MM.1S (cell line): ENCODE data around the gene FBP2.
A peak's percentile ranks its signal among the peaks of the same experiment; 100 is the strongest.

Source experiments
- DNase-seq: peaks from one replicate; pipeline ENCODE4 v3.0.0-alpha.2; 2015
- H2AFZ ChIP-seq: fragments of 300-600 bp; sonication (generic); 2 replicates; pipeline ENCODE4 v1.6.0; 2016; ENCODE audit warnings: antibody characterized with exemption, low read length
- H3F3A ChIP-seq: fragments of 300-600 bp; sonication (generic); 2 replicates; pipeline ENCODE4 v1.6.1; 2016; ENCODE audit warnings: mild to moderate bottlenecking, antibody characterized with exemption, low read length, moderate library complexity, mixed read lengths; ENCODE audit not compliant: insufficient read depth
- H3K27ac ChIP-seq: fragments of 300-600 bp; sonication (generic); 2 replicates; pipeline ENCODE4 v1.5.1; 2016; ENCODE audit warnings: mild to moderate bottlenecking, low read length
- H3K27me3 ChIP-seq: fragments of 300-600 bp; sonication (generic); replicated peaks from 2 replicates; pipeline ENCODE4 v1.6.0; 2016; ENCODE audit warnings: low read length; ENCODE audit not compliant: insufficient read depth
- H3K36me3 ChIP-seq: fragments of 300-600 bp; sonication (generic); replicated peaks from 2 replicates; pipeline ENCODE4 v1.6.1; 2016; ENCODE audit warnings: mild to moderate bottlenecking, low read length, mixed read lengths; ENCODE audit not compliant: insufficient read depth
- H3K4me1 ChIP-seq: fragments of 300-600 bp; sonication (generic); 2 replicates; pipeline ENCODE4 v1.6.1; 2016; ENCODE audit warnings: low read length, mixed read lengths
- H3K4me2 ChIP-seq: fragments of 300-600 bp; sonication (generic); 2 replicates; pipeline ENCODE4 v1.6.0; 2016; ENCODE audit warnings: low read depth, low read length
- H3K4me3 ChIP-seq: fragments of 300-600 bp; sonication (generic); 2 replicates; pipeline ENCODE4 v1.5.1; 2016; ENCODE audit warnings: low read length, mixed read lengths
- H3K79me2 ChIP-seq: fragments of 300-600 bp; sonication (generic); 2 replicates; pipeline ENCODE4 v1.6.1; 2016; ENCODE audit warnings: mixed run types, low read length, mixed read lengths
- H3K9ac ChIP-seq: fragments of 300-600 bp; sonication (generic); 2 replicates; pipeline ENCODE4 v1.6.1; 2016; ENCODE audit warnings: low read length, mixed read lengths
- H3K9me2 ChIP-seq: fragments of 300-600 bp; sonication (generic); replicated peaks from 2 replicates; pipeline ENCODE4 v1.6.1; 2016; ENCODE audit warnings: mild to moderate bottlenecking, low read length, mixed read lengths; ENCODE audit not compliant: insufficient read depth
- H3K9me3 ChIP-seq: fragments of 300-600 bp; sonication (generic); replicated peaks from 2 replicates; pipeline ENCODE4 v1.6.1; 2016; ENCODE audit warnings: mild to moderate bottlenecking, low read length, mixed read lengths; ENCODE audit not compliant: insufficient read depth
- H4K20me1 ChIP-seq: fragments of 300-600 bp; sonication (generic); 2 replicates; pipeline ENCODE4 v1.6.1; 2016; ENCODE audit warnings: mild to moderate bottlenecking, low read length, moderate library complexity, mixed read lengths; ENCODE audit not compliant: insufficient read depth
- CTCF ChIP-seq: fragments of 300-600 bp; sonication (generic); IDR thresholded peaks from 2 replicates; pipeline ENCODE4 v1.5.1; 2016; ENCODE audit warnings: antibody characterized with exemption, low read length, mixed read lengths
- EZH2 ChIP-seq: fragments of 300-600 bp; sonication (generic); optimal IDR thresholded peaks from 2 replicates; pipeline ENCODE3; 2017; ENCODE audit warnings: low read depth, mild to moderate bottlenecking, antibody characterized with exemption, low read length, mixed read lengths
- EZH2phosphoT487 ChIP-seq: fragments of 300-600 bp; sonication (generic); IDR thresholded peaks from 2 replicates; pipeline ENCODE4 v1.6.1; 2018; ENCODE audit warnings: antibody characterized with exemption, low read length

The FBP2 gene

GRCh38 chr9:94511134-94511954, 82.3 kb downstream of the FBP2 start:
- Histone ChIP-seq H3K27ac (no peak overlapping the region), H4K20me1 (no peaks in the 10 kb centered on the region), H2AFZ (no peak overlapping the region), H3F3A (no peaks in the 10 kb centered on the region), H3K9me3 (no peaks in the 10 kb centered on the region), H3K9ac (no peak overlapping the region), H3K4me1 (no peaks in the 10 kb centered on the region), H3K27me3 (no peaks in the 10 kb centered on the region), H3K79me2 (no peaks in the 10 kb centered on the region), H3K4me3 (no peak overlapping the region), H3K36me3 (no peaks in the 10 kb centered on the region), H3K4me2 (no peak overlapping the region), H3K9me2 (no peaks in the 10 kb centered on the region)
- DNase-seq: peak; percentile 6
- TF ChIP-seq CTCF: no peak
- TF ChIP-seq EZH2: no peak
- no peak for TF ChIP-seq EZH2phosphoT487
